Measurements from ENCODE around the gene PAQR9. TPM values are rescaled to one million over a fixed set of nuclear protein-coding genes. Genes with fewer than 3 reads are reported as not detected.
A peak's percentile ranks its signal among the peaks of the same experiment; 100 is the strongest.

The PAQR9 gene
- total and polyA plus RNA-seq, 2 of the 13 experiments (the other 11 are each of a cell fraction or from before 2014, with no cell fraction given) = 3.7 to 10.3 TPM

DNA sequence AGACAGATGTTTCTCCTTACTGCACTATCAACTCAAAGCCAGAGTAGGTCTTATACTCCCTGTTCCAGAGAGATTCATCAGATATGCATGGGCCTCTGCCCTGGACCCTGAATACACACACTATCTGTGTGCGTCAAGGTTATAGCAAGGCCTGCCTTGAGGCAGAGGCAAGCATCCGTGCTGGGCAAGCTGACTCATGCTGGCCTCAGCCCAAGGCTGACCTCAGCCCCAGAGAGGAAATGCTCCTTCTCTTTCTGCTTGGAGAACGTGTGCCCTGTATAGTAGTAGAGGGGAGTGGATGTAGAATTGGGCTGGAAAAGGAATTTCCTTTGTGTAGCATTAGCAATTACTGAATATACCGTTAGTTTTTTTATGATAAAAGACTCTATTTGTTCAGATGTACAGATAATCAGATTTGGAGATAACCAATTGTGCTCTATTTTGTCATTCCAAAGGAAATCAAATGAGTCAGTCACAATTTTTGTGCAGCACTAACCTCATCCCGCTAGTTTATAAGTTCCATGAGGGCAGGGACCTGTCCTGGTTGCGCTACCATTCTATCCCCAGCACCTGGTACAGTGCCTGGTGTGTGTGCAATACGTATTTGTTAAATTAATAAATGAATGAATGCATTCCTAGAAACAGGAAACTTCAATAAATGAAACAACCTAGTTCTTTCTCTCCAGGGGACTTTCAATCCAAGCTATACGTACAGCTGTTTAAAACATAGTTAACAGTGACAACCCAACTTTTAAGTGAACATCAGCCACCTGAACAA is 13.3 kb upstream of the PAQR9 start (continued):
- TF ChIP-seq, protein P1, sequence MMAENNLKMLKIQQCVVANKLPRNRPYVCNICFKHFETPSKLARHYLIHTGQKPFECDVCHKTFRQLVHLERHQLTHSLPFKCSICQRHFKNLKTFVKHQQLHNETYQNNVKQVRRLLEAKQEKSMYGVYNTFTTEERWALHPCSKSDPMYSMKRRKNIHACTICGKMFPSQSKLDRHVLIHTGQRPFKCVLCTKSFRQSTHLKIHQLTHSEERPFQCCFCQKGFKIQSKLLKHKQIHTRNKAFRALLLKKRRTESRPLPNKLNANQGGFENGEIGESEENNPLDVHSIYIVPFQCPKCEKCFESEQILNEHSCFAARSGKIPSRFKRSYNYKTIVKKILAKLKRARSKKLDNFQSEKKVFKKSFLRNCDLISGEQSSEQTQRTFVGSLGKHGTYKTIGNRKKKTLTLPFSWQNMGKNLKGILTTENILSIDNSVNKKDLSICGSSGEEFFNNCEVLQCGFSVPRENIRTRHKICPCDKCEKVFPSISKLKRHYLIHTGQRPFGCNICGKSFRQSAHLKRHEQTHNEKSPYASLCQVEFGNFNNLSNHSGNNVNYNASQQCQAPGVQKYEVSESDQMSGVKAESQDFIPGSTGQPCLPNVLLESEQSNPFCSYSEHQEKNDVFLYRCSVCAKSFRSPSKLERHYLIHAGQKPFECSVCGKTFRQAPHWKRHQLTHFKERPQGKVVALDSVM (CRISPR knock-in tag; IDR thresholded peaks at IDR 0.05) = no peak
- no peak for TF ChIP-seq ZSCAN20 (CRISPR knock-in tag; IDR thresholded peaks at IDR 0.05; ENCODE audit: borderline replicate concordance)
- TF ChIP-seq, protein P2, sequence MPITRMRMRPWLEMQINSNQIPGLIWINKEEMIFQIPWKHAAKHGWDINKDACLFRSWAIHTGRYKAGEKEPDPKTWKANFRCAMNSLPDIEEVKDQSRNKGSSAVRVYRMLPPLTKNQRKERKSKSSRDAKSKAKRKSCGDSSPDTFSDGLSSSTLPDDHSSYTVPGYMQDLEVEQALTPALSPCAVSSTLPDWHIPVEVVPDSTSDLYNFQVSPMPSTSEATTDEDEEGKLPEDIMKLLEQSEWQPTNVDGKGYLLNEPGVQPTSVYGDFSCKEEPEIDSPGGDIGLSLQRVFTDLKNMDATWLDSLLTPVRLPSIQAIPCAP (CRISPR knock-in tag; IDR thresholded peaks at IDR 0.05; ENCODE audit: low read depth) = no peak
- TF ChIP-seq, protein P3, sequence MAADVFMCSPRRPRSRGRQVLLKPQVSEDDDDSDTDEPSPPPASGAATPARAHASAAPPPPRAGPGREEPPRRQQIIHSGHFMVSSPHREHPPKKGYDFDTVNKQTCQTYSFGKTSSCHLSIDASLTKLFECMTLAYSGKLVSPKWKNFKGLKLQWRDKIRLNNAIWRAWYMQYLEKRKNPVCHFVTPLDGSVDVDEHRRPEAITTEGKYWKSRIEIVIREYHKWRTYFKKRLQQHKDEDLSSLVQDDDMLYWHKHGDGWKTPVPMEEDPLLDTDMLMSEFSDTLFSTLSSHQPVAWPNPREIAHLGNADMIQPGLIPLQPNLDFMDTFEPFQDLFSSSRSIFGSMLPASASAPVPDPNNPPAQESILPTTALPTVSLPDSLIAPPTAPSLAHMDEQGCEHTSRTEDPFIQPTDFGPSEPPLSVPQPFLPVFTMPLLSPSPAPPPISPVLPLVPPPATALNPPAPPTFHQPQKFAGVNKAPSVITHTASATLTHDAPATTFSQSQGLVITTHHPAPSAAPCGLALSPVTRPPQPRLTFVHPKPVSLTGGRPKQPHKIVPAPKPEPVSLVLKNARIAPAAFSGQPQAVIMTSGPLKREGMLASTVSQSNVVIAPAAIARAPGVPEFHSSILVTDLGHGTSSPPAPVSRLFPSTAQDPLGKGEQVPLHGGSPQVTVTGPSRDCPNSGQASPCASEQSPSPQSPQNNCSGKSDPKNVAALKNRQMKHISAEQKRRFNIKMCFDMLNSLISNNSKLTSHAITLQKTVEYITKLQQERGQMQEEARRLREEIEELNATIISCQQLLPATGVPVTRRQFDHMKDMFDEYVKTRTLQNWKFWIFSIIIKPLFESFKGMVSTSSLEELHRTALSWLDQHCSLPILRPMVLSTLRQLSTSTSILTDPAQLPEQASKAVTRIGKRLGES (CRISPR knock-in tag; IDR thresholded peaks at IDR 0.05; ENCODE audit: borderline replicate concordance) = no peak
- no peak for TF ChIP-seq ZBTB8A (CRISPR knock-in tag; IDR thresholded peaks at IDR 0.05; ENCODE audit: borderline replicate concordance, low read depth)
- TF ChIP-seq CAMTA2 (CRISPR knock-in tag; IDR thresholded peaks at IDR 0.05; ENCODE audit: borderline replicate concordance) = no peak
- TF ChIP-seq SUZ12 (IDR thresholded peaks at IDR 0.05; ENCODE audit: low read depth, low read length) = no peak
- no peak for TF ChIP-seq SP5 (CRISPR knock-in tag; IDR thresholded peaks at IDR 0.05; ENCODE audit: borderline replicate concordance, low read depth)
- TF ChIP-seq ZNF749 (CRISPR knock-in tag; IDR thresholded peaks at IDR 0.05; ENCODE audit: borderline replicate concordance) = no peak
- no peak for TF ChIP-seq CBFB (CRISPR knock-in tag; IDR thresholded peaks at IDR 0.05)
- no peak for TF ChIP-seq ZNF143 (CRISPR knock-in tag; IDR thresholded peaks at IDR 0.05)
- peak; percentile 75; the same call in 1 of the 2 replicates for TF ChIP-seq NFE2L1 (CRISPR knock-in tag; IDR thresholded peaks at IDR 0.05; ENCODE audit: borderline replicate concordance)
- TF ChIP-seq ZNF225 (CRISPR knock-in tag; IDR thresholded peaks at IDR 0.05) = no peak
- no peak for TF ChIP-seq SRF (IDR thresholded peaks at IDR 0.05; ENCODE audit: low read depth, low read length)
- TF ChIP-seq, protein P4, sequence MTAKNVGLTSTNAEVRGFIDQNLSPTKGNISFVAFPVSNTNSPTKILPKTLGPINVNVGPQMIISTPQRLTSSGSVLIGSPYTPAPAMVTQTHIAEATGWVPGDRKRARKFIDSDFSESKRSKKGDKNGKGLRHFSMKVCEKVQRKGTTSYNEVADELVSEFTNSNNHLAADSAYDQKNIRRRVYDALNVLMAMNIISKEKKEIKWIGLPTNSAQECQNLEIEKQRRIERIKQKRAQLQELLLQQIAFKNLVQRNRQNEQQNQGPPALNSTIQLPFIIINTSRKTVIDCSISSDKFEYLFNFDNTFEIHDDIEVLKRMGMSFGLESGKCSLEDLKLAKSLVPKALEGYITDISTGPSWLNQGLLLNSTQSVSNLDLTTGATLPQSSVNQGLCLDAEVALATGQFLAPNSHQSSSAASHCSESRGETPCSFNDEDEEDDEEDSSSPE (CRISPR knock-in tag; IDR thresholded peaks at IDR 0.05) = peak; percentile 33; the same call in 1 of the 2 replicates
- TF ChIP-seq, protein P5, sequence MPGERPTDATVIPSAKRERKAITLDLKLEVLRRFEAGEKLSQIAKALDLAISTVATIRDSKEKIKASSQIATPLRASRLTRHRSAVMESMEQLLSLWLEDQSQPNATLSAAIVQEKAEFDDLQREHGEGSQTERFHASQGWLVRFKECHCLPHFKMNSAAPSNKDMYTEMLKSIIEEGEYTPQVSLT (CRISPR knock-in tag; IDR thresholded peaks at IDR 0.05; ENCODE audit: borderline replicate concordance, low read depth) = no peak
- no peak for TF ChIP-seq EHMT2 (IDR thresholded peaks at IDR 0.05; ENCODE audit: borderline replicate concordance, low read depth, low read length)
- TF ChIP-seq TGIF2 (CRISPR knock-in tag; IDR thresholded peaks at IDR 0.05) = no peak
- TF ChIP-seq ZNF768 (CRISPR knock-in tag; IDR thresholded peaks at IDR 0.05) = no peak
- TF ChIP-seq TAF15 (IDR thresholded peaks at IDR 0.05; ENCODE audit: low read depth, low read length, poor library complexity, severe bottlenecking) = no peak
- TF ChIP-seq KAT8 (CRISPR knock-in tag; IDR thresholded peaks at IDR 0.05) = peak; percentile 51; the same call in 1 of the 2 replicates
